NCI-H2227 (cell line): ENCODE results near the gene ARID4A.
A peak's percentile ranks its signal among the peaks of the same experiment; 100 is the strongest.
"Not testable (repeated sequence)": the region's sequence is repeated elsewhere in the genome, so short reads cannot be mapped to it uniquely, and the experiment has no call there.

ENCODE experiments used
- DNase-seq: peaks from one replicate; lab custom pipeline; 2025; ENCODE audit not compliant: unreplicated experiment; lab: John Stamatoyannopoulos, UW

ARID4A gene, protein sequence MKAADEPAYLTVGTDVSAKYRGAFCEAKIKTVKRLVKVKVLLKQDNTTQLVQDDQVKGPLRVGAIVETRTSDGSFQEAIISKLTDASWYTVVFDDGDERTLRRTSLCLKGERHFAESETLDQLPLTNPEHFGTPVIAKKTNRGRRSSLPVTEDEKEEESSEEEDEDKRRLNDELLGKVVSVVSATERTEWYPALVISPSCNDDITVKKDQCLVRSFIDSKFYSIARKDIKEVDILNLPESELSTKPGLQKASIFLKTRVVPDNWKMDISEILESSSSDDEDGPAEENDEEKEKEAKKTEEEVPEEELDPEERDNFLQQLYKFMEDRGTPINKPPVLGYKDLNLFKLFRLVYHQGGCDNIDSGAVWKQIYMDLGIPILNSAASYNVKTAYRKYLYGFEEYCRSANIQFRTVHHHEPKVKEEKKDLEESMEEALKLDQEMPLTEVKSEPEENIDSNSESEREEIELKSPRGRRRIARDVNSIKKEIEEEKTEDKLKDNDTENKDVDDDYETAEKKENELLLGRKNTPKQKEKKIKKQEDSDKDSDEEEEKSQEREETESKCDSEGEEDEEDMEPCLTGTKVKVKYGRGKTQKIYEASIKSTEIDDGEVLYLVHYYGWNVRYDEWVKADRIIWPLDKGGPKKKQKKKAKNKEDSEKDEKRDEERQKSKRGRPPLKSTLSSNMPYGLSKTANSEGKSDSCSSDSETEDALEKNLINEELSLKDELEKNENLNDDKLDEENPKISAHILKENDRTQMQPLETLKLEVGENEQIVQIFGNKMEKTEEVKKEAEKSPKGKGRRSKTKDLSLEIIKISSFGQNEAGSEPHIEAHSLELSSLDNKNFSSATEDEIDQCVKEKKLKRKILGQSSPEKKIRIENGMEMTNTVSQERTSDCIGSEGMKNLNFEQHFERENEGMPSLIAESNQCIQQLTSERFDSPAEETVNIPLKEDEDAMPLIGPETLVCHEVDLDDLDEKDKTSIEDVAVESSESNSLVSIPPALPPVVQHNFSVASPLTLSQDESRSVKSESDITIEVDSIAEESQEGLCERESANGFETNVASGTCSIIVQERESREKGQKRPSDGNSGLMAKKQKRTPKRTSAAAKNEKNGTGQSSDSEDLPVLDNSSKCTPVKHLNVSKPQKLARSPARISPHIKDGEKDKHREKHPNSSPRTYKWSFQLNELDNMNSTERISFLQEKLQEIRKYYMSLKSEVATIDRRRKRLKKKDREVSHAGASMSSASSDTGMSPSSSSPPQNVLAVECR

GRCh38 chr14:58298477-58299400 lies at the start of gene ARID4A:
Gene ARID4A (plus strand): TSS chr14:58298555. CDS start chr14:58299855, 1,300 bp downstream.
- peak; percentile 33 for DNase-seq

DNA sequence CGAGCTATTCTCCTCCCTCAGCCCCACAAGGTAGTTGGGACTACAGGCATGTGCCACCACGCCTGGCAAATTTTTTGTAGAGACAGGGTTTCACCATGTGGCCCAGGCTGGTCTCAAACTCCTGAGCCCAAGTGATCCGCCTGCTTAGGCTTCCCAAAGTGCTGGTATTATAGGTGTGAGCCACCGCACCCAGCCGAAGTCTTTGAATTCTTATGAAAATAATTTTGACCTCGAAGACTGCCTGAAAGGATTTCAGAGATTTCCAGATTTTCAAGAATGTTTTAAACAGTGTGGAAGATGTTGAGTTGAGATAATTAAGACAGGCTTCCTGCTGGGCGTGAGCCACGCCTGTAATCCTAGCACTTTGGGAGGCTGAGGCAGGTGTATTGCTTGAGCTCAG lies 48.7 kb upstream of the ARID4A start:
- DNase-seq = no peak

DNA sequence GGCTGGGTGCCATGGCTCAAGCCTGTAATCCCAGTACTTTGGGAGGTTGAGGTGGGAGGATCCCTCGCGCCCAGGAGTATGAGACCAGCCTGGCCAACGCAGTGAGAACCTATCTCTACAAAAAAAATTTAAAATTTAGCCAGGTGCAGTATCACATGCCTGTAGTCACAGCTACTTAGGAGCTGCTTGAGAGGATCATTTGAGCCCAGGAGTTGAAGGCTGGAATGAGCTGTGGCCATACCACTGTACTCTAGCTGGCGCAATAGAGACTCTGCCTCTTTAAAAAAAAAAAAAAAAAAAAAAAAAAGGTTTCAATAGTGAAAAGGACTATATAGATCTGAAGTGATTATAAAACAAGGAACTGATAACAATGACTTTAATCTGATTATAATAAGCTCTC lies 40.2 kb upstream of the ARID4A start:
- no peak for DNase-seq

GRCh38 chr14:58262005-58262404 lies 36.4 kb upstream of the ARID4A start:
- DNase-seq = not testable (repeated sequence)

DNA sequence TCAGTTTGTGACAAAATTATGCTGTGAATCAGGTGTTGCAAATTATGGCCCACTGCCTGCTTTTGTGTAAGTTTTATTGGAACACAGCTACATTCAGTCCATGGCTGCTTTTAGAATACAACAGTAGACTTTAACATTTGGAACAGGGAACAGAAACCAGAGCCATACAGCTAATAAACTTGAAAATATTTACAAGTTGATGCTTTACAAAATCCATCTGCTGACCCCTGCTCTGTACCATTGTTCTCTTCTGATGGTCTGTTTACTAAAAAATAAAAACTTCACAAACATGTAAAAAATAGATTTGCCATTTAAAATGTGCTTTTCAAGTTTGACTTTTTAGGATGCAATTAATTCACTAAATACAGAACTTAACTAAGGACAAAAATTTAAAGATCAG lies 33.0 kb upstream of the ARID4A start:
- DNase-seq = no peak

DNA sequence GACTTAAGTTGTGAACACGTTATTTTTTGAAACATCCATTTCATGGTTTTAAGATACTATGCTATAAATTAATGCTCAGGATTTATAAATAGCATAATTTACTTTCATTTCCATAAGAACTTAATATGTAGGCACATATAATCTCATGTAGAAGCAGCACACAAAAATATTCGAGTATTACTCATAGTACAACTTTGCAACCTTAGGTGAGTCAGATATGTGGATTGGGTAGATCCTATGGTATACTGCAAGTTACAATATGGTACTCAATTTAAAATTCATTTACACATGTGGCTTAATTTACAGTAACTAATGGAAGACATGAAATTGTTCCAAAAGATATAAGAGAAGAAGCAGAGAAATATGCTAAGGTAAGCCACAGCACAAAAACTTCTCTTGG lies 27.7 kb upstream of the ARID4A start:
- DNase-seq = no peak

- no peak for DNase-seq
Observed at GRCh38 chr14:58272588-58273372, 25.6 kb upstream of the ARID4A start.

- DNase-seq = no peak
Observed at GRCh38 chr14:58274881-58275280, 23.5 kb upstream of the ARID4A start.

- no peak for DNase-seq
Observed at GRCh38 chr14:58275527-58276190, 22.7 kb upstream of the ARID4A start.

DNA sequence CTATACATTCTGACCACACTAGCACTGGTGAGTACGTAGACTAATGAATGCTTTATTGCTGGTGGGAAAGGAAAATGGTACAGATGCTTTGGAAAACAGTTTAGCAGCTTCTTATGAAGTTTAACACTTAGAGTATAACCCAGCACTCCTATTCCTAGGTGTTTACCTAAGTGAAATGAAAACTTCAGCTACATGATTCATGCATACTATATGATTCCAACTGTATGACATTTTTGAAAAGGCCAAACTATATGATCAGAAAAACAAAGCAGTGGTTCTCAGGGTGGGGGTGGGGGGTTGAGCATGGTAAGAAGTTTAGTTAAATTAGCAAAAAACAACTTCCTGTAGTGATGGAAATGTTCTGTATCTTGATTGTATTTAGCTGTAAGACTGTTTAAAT lies 22.1 kb upstream of the ARID4A start:
- no peak for DNase-seq

DNA sequence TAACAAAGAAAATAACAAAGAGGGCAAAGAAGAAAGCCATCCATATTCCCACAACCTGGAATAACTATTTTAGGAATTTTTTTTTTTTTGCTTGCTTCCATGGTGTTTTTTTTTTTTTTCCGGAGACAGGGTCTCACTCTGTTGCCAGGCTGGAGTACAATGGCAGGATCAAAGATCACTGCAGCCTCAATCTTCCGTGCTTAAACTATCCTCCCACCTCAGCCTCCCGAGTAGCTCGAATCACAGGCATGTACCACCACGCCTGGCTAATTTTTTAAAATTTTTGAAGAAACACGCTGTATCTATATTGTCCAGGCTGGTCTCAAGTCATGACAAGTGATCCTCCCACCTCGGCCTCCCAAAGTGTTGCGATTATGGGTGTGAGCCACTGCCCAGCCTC lies 20.2 kb upstream of the ARID4A start:
- DNase-seq = no peak

GRCh38 chr14:58280954-58281787 lies 17.2 kb upstream of the ARID4A start:
- no peak for DNase-seq

DNA sequence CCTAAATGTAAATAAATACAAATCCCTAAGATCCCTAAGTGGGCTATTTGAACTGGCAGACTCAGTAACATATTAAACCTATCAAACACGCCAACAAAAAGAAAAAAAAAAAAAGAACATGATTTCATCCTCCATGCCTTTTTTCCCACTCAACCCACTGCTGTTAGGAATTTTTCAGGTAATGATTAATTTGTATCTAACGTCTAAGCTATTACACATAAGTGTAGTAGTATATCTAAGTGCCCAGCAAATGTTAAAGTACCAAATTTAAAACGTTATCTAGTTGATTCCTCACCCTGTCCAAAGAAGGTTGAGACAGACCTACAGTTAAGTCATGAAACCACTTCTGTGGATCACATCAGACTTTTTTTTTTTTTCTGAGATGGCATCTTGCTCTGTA lies 16.4 kb upstream of the ARID4A start:
- no peak for DNase-seq

DNA sequence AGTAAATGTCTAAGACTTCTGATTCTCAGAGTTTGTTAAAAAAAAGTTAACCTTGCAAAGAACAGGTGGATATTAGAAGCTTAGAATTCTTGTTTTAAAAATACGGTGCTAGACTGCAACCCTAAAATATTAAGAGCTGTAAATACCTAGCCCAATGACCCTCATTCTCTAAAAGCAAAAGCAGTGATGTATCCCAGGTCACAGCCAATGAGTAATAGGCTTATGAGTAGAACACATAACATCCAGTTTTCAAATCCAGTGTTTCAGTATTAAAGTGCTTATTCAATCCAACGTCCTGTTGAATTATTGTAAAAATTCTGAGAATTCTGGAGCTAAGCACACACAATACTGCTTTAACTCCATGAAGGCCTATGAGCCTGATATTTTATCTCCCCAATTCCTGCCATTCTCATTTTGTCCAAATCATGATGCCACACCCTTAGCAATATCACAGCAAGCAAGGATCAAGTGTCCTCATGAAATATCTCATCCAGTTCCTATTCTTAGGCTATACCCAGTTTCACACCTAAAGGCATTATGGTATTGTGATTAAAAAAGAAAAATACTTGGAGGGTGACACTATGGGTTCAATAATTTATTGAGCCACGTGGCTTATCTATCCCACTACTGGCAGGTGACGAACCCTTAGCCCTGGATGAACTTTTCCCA lies 15.3 kb upstream of the ARID4A start:
- no peak for DNase-seq

- no peak for DNase-seq
Observed at GRCh38 chr14:58283730-58284129, 14.6 kb upstream of the ARID4A start.

- DNase-seq = no peak
Observed at GRCh38 chr14:58285132-58285531, 13.2 kb upstream of the ARID4A start.

DNA sequence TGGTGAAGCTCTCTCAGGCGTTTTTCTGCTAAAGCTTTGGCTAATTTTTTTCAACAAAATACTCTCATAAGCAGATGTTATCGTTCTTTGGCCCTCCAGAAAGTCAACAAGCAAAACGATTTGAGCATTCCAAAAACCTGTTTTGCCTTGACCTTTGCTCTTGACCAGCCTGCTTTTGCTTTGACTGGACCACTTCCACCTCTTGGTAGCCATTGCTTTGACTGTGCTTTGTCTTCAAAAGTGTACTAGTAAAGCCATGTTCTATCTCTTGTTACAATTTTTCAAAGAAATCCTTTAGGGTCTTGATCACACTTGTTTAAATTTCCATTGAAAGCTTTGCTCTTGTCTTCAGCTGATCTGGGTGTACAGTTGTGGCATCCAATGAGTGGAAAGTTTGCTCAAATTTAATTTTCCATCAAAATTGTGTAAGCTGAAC lies 10.7 kb upstream of the ARID4A start:
- DNase-seq = no peak
